CD4-positive, alpha-beta memory T cell (primary cell): ENCODE data around the gene GPR183. TPM values are rescaled to one million over a fixed set of nuclear protein-coding genes. Genes with fewer than 3 reads are reported as not detected.

Experiments used
- CTCF ChIA-PET: fragments of 350-600 bp; sonication (Branson Sonifier 250); formaldehyde crosslinking; loops from one replicate; lab custom pipeline; 2021; ENCODE audit warnings: inconsistent platforms; ENCODE audit not compliant: partially characterized antibody; lab: Charles Lee
- POLR2A ChIA-PET: fragments of 350-600 bp; sonication (Branson Sonifier 250); formaldehyde crosslinking; loops from one replicate; lab custom pipeline; 2021; ENCODE audit not compliant: partially characterized antibody; lab: Charles Lee
- DNase-seq, 5 donors: peaks; one replicate each; pipeline versions ENCODE4 v3.0.0 to v3.0.0-alpha.2; 2020 to 2022; ENCODE audit warnings: mixed read lengths in 1 of 5
- H3K27ac ChIP-seq: one replicate; pipeline ENCODE4 v1.7.0; 2013; ENCODE audit warnings: low read depth, low read length
- H3K27me3 ChIP-seq: 2 replicates; pipeline ENCODE4 v1.7.0; 2013; ENCODE audit warnings: mild to moderate bottlenecking, low read length, moderate library complexity; ENCODE audit not compliant: insufficient read depth
- H3K36me3 ChIP-seq: 2 replicates; pipeline ENCODE4 v1.7.0; 2013; ENCODE audit warnings: mild to moderate bottlenecking, low read length, moderate library complexity; ENCODE audit not compliant: insufficient read depth
- H3K4me1 ChIP-seq: 2 replicates; pipeline ENCODE4 v1.7.0; 2013; ENCODE audit warnings: mild to moderate bottlenecking, low read length, moderate library complexity; ENCODE audit not compliant: insufficient read depth
- H3K4me3 ChIP-seq, 2 donors: one replicate each; pipeline ENCODE4 v1.7.0; 2013; ENCODE audit warnings: low read length in 2 of 2, mild to moderate bottlenecking in 1 of 2
- H3K9me3 ChIP-seq, 2 donors: one replicate each; pipeline ENCODE4 v1.7.0; 2013; ENCODE audit warnings: low read length in 2 of 2, control low read depth in 1 of 2; ENCODE audit not compliant: control insufficient read depth in 1 of 2
- H3K27ac Mint-ChIP-seq, 7 donors: one replicate each; pipeline ENCODE4 v1.8.0; 2020 to 2021; ENCODE audit warnings: mixed read lengths in 7 of 7, mild to moderate bottlenecking in 6 of 7, inconsistent platforms in 3 of 7, moderate library complexity in 3 of 7
- H3K27me3 Mint-ChIP-seq, 2 donors: one replicate each; pipeline ENCODE4 v1.8.0; 2020 to 2021; ENCODE audit warnings: mixed read lengths in 2 of 2
- H3K36me3 Mint-ChIP-seq, 2 donors: one replicate each; pipeline ENCODE4 v1.8.0; 2020 to 2021; ENCODE audit warnings: mixed read lengths in 2 of 2, inconsistent platforms in 1 of 2, mild to moderate bottlenecking in 1 of 2
- H3K4me1 Mint-ChIP-seq, 4 donors: one replicate each; pipeline ENCODE4 v1.8.0; 2020 to 2021; ENCODE audit warnings: mixed read lengths in 4 of 4, mild to moderate bottlenecking in 1 of 4
- H3K4me3 Mint-ChIP-seq, 8 donors: one replicate each; pipeline ENCODE4 v1.8.0; 2020 to 2021; ENCODE audit warnings: mixed read lengths in 8 of 8, mild to moderate bottlenecking in 7 of 8, moderate library complexity in 6 of 8, inconsistent platforms in 3 of 8
- H3K9me3 Mint-ChIP-seq, 8 donors: one replicate each; pipeline ENCODE4 v1.8.0; 2020 to 2021; ENCODE audit warnings: mixed read lengths in 8 of 8, mild to moderate bottlenecking in 5 of 8, inconsistent platforms in 3 of 8, moderate library complexity in 1 of 8
- intact Hi-C: fragments of 100-400 bp; cut with micrococcal nuclease; formaldehyde crosslinking; loops from one replicate; pipeline ENCODE4 v1.15.1; 2023
- polyA plus RNA-seq, 2 donors: library from polyadenylated mRNA; unstranded; fragments of 300-500 nt; fragmentation: Illumina TruSeq; gene quantifications; one replicate each; pipeline ENCODE4 v1.2.3, GENCODE V29; 2021
- total RNA-seq, 2 experiments: library from RNA; stranded (reverse); gene quantifications; one replicate each; pipeline ENCODE4 v1.2.3, GENCODE V29; 2021

The GPR183 gene
- total and polyA plus RNA-seq, 4 experiments from 2014 or later: 203 to 954 (median 383) TPM

DNA sequence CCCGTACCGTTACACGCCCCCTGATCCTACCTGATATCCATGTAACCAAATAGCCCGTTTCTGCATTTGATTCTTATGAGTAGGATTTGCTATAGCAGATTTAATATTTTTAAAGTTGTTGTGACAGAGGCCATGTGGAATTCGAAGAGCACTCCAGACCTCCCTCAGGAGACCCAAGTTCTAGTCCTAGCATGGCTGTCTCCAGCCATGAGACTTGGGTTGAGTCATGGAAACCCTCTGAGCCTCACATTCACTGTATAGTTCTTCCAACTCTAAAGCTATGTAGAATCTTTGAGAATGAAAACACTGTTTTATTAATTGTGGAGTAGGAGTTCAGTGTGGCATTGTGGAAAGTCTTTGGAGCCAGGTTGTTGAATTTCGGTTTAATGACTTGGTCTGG is 8.0 kb upstream of the GPR183 start:
- H3K27ac ChIP-seq: peak overlapping the region; percentile 73

DNA sequence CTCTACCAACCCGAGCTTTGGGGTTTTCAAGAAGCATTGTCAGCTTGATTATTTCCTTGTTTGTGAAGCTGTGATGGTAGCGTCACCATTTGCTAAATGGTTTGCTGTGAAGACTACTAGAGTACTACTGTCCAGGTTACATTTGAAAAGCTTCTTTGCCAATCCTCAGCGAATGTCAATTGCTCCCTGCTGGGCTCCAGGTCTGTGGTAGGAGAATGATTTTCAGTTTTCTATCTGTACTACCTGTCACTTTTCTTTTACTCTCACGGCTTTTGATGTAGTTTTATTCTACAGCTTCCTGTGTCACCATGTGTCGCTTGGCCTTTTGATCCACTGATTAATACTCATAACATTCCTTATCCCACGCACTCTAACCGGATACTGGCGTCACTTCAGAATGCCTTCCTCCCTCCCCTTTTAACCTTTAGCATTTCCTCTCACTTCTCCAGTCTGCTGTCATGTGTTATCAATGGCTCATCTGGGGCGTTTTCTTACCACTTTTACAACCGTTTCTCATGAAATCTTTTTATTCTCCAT is 7.5 kb upstream of the GPR183 start:
- peak overlapping the region; percentile 26 to 46 for H3K4me3 ChIP-seq
- no peaks in the 10 kb centered on the region for H3K27me3 ChIP-seq
- ChIA-PET CTCF (interaction anchor here (0.7 to 2.7 kb wide), 16 partner anchors 8 to 138 kb away, joined by 3 to 18 read pairs (median 4); no protein-coding TSS in a partner anchor), POLR2A (interaction anchor here (0.8 to 15.7 kb wide), 32 partner anchors 9 to 187 kb away, joined by 3 to 417 read pairs (median 6); partner anchors contain the start of genes GPR183, TM9SF2 and UBAC2)
- Mint-ChIP-seq H3K27me3 (no peaks in the 10 kb centered on the region), H3K4me1 (peaks cover 61 to 86% (median 74%) of the 10 kb centered on the region in 4 donors), H3K27ac (peak overlapping the region; percentile 88 to 99 (median 98)), H3K4me3 (peak overlapping the region; percentile 76 to 88 (median 80)), H3K36me3 (peaks cover 21 to 23% of the 10 kb centered on the region in 2 donors), H3K9me3 (no peaks in the 10 kb centered on the region)
- peak overlapping the region; percentile 73 for H3K27ac ChIP-seq
- DNase-seq: peak; percentile 77 to 86 (median 83)
- no peaks in the 10 kb centered on the region for H3K9me3 ChIP-seq
- H3K36me3 ChIP-seq: peaks cover 3% of the 10 kb centered on the region
- intact Hi-C loops: loop anchor here (1.0 to 2.0 kb wide), 3 partner anchors 8 to 14 kb away; no protein-coding TSS in a partner anchor
- H3K4me1 ChIP-seq: peaks cover 87% of the 10 kb centered on the region

More for the DNA sequence above, 8.0 kb upstream of the GPR183 start:
- DNase-seq: no peak
- peaks cover 87% of the 10 kb centered on the region for H3K4me1 ChIP-seq
- intact Hi-C loops: loop anchor here (2.0 kb wide), 1 partner anchor 14 kb away; no protein-coding TSS in a partner anchor
- peak overlapping the region; percentile 26 to 46 for H3K4me3 ChIP-seq
- H3K27me3 ChIP-seq: no peaks in the 10 kb centered on the region
- Mint-ChIP-seq H3K9me3 (no peaks in the 10 kb centered on the region), H3K27me3 (no peaks in the 10 kb centered on the region), H3K36me3 (peaks cover 24 to 25% of the 10 kb centered on the region in 2 donors), H3K27ac (peak overlapping the region; percentile 88 to 99 (median 98)), H3K4me3 (peak overlapping the region; percentile 76 to 88 (median 80)), H3K4me1 (peaks cover 60 to 84% (median 72%) of the 10 kb centered on the region in 4 donors)
- peaks cover 3% of the 10 kb centered on the region for H3K36me3 ChIP-seq
- no peaks in the 10 kb centered on the region for H3K9me3 ChIP-seq
- POLR2A ChIA-PET: interaction anchor here (0.8 to 15.7 kb wide), 24 partner anchors 8 to 120 kb away, joined by 3 to 417 read pairs (median 8); partner anchors contain the start of gene GPR183
- CTCF ChIA-PET: interaction anchor here (0.7 to 2.7 kb wide), 10 partner anchors 15 to 121 kb away, joined by 3 to 18 read pairs (median 5); no protein-coding TSS in a partner anchor

DNA sequence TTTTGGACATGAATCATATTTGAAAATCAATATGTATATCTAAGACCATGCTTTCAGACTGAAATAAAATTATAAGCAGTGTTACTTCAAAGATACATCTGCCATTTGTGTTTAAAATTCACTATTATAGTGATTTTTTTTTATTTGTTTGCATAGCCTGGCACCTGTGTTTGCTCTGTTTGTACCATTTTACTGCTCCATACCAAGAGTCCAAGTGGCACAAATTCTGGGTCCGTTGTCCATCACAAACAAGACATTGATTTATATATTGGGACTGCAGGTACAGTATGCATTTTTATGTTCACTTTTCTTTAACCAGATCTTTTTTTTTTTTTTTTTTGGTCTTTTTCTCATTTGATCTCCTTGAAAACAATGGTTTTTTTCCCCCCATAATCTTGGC is 6.7 kb upstream of the GPR183 start:
- H3K27ac ChIP-seq: peak overlapping the region; percentile 73
- H3K4me1 Mint-ChIP-seq: peaks cover 61 to 88% (median 75%) of the 10 kb centered on the region in 4 donors

DNA sequence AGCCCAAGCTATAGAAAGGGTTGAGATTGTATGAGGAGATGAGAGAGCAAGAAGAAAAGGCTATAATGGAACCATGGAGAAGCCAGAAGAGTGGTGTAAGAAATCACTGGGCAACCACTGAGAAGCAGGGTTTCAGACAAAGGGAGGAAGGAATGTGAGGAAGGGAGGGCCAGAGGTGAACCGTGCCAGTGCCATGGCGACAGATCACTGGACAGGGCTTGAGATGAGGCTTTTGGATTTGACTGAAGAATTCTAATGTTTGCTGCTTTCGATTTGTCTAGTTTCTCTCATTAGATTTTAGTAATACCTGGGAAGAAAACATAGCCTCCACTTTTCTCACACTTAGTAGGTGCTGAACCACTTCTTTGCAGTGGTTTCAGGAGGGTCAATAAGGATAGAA is 6.3 kb upstream of the GPR183 start:
- Mint-ChIP-seq H3K27me3 (no peaks in the 10 kb centered on the region), H3K4me3 (peak overlapping the region; percentile 73 to 85 (median 82)), H3K9me3 (no peaks in the 10 kb centered on the region), H3K36me3 (peaks cover 12 to 16% of the 10 kb centered on the region in 2 donors), H3K4me1 (peaks cover 64 to 89% (median 77%) of the 10 kb centered on the region in 4 donors), H3K27ac (peak overlapping the region; percentile 88 to 99 (median 98))
- Histone ChIP-seq H3K27me3 (no peaks in the 10 kb centered on the region), H3K36me3 (no peaks in the 10 kb centered on the region), H3K4me1 (peaks cover 89% of the 10 kb centered on the region), H3K4me3 (peak overlapping the region in 1 of 2 donors; percentile 7), H3K9me3 (no peaks in the 10 kb centered on the region), H3K27ac (peak overlapping the region; percentile 73)
- DNase-seq: no peak
- ChIA-PET CTCF (interaction anchor here (1.7 to 2.7 kb wide), 3 partner anchors 44 to 123 kb away, joined by 7 to 18 read pairs (median 8); no protein-coding TSS in a partner anchor), POLR2A (interaction anchor here (1.1 to 15.7 kb wide), 9 partner anchors 9 to 68 kb away, joined by 3 to 417 read pairs (median 13); partner anchors contain the start of gene GPR183)
- intact Hi-C loops: no loop called here

More for the DNA sequence above, 6.7 kb upstream of the GPR183 start:
- CTCF ChIA-PET: interaction anchor here (0.9 to 2.7 kb wide), 13 partner anchors 8 to 137 kb away, joined by 3 to 18 read pairs (median 6); no protein-coding TSS in a partner anchor
- Mint-ChIP-seq H3K36me3 (peaks cover 15 to 18% of the 10 kb centered on the region in 2 donors), H3K27ac (peak overlapping the region; percentile 88 to 99 (median 98)), H3K4me3 (peak overlapping the region; percentile 76 to 88 (median 80)), H3K9me3 (no peaks in the 10 kb centered on the region), H3K27me3 (no peaks in the 10 kb centered on the region)
- intact Hi-C loops: loop anchor here (1.0 to 2.0 kb wide), 3 partner anchors 8 to 13 kb away; no protein-coding TSS in a partner anchor
- no peaks in the 10 kb centered on the region for H3K9me3 ChIP-seq
- DNase-seq: peak in 1 of 5 donors; percentile 19
- POLR2A ChIA-PET: interaction anchor here (0.8 to 15.7 kb wide), 28 partner anchors 9 to 188 kb away, joined by 3 to 417 read pairs (median 8); partner anchors contain the start of genes GPR183, TM9SF2 and UBAC2
- H3K4me1 ChIP-seq: peaks cover 87% of the 10 kb centered on the region
- H3K4me3 ChIP-seq: peak overlapping the region in 1 of 2 donors; percentile 46
- no peaks in the 10 kb centered on the region for H3K27me3 ChIP-seq
- H3K36me3 ChIP-seq: no peaks in the 10 kb centered on the region

DNA sequence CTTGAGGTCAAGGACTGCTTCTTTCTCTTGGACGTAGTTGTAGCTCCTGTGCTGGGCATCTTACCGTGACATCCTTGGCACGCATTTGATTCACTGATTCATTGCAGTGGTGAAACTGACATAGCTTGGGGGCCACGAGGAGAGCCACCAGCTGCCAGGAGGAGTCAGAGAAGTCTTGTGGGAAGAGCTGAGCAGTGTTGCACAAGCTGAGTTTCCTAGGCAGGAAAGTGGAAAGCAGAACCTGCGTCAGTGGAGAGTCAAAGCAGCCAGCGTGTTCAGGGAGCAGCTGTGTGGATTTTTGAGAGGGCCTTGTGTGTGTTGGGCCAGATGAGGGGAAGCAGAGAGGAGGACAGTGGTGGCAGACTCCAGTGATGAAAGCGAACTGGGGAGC is 5.3 kb upstream of the GPR183 start:
- Histone ChIP-seq H3K4me3 (no peak overlapping the region), H3K27me3 (no peaks in the 10 kb centered on the region), H3K27ac (peak overlapping the region; percentile 42), H3K36me3 (no peaks in the 10 kb centered on the region), H3K4me1 (peaks cover 99% of the 10 kb centered on the region), H3K9me3 (no peaks in the 10 kb centered on the region)
- H3K27ac Mint-ChIP-seq: peak overlapping the region; percentile 88 to 99 (median 98)
- CTCF ChIA-PET: interaction anchor here (0.7 to 2.1 kb wide), 9 partner anchors 10 to 124 kb away, joined by 3 to 8 read pairs (median 5); no protein-coding TSS in a partner anchor
- no peaks in the 10 kb centered on the region for H3K9me3 Mint-ChIP-seq
- peak in 1 of 5 donors; percentile 42 for DNase-seq
- peak overlapping the region; percentile 35 to 87 (median 74) for H3K4me3 Mint-ChIP-seq
- H3K27me3 Mint-ChIP-seq: no peaks in the 10 kb centered on the region
- POLR2A ChIA-PET: interaction anchor here (0.6 to 15.7 kb wide), 11 partner anchors 8 to 69 kb away, joined by 3 to 417 read pairs (median 6); partner anchors contain the start of gene GPR183
- peaks cover 12 to 25% of the 10 kb centered on the region in 2 donors for H3K36me3 Mint-ChIP-seq
- intact Hi-C loops: no loop called here
- H3K4me1 Mint-ChIP-seq: peaks cover 71 to 98% (median 84%) of the 10 kb centered on the region in 4 donors

DNA sequence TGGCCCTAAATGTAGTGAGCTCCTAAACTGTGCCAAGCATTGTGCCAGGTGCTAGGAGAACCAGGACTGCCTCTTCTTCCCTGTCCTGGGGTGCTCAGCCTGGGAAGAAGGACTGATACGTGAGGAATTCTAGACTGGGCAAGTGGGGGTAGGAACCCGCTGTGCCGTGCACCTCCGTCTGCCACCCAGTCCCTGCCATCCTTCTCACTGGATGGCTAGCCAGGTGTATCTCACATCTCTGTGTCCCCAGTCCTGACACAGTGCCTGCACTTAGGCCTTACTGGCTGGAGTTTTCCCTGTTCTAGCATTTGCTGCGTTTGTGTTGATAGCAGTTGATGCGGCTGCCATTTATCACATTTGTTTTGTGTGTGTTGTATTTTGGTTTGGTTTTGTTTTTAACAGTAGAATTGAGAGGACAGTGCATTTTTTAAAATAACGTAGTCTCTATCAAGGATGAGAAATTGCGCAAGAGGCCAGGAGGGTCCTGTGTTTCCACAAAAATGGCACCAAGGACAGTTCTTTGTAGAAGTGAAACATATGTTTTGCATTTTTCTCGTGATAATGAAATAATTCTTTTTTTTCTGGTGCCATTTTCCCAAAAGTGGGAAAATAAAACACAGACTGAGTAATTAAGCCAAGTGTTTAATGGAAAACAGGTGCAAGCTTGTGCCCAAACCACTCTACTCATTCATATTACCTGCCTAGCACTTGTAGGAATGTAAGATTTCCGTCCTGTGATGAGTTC is 4.7 kb upstream of the GPR183 start:
- Histone ChIP-seq H3K27me3 (no peaks in the 10 kb centered on the region), H3K36me3 (no peaks in the 10 kb centered on the region), H3K9me3 (no peaks in the 10 kb centered on the region), H3K4me3 (no peak overlapping the region), H3K4me1 (peaks cover 94% of the 10 kb centered on the region), H3K27ac (peak overlapping the region; percentile 42)
- Mint-ChIP-seq H3K36me3 (peaks cover 11 to 24% of the 10 kb centered on the region in 2 donors), H3K27me3 (no peaks in the 10 kb centered on the region), H3K9me3 (no peaks in the 10 kb centered on the region), H3K4me3 (peak overlapping the region in 7 of 8 donors; percentile 14 to 96 (median 79)), H3K27ac (peak overlapping the region; percentile 88 to 99 (median 98)), H3K4me1 (peaks cover 68 to 97% (median 80%) of the 10 kb centered on the region in 4 donors)
- DNase-seq: no peak
- ChIA-PET POLR2A (interaction anchor here (0.7 to 15.7 kb wide), 14 partner anchors 7 to 123 kb away, joined by 3 to 417 read pairs (median 6); partner anchors contain the start of gene GPR183), CTCF (interaction anchor here (0.8 to 2.1 kb wide), 8 partner anchors 9 to 125 kb away, joined by 3 to 8 read pairs (median 5); no protein-coding TSS in a partner anchor)
- intact Hi-C loops: no loop called here
